EH (cell line): ENCODE data around the gene FREY1.

Experiments used
- DNase-seq: peaks from one replicate; pipeline ENCODE4 v3.0.0-alpha.2; 2015; ENCODE audit warnings: low read depth

FREY1 gene

GRCh38 chr11:45906965-45907611, at the start of gene FREY1:
FREY1 (minus strand) TSS chr11:45907271; CDS start chr11:45907245, 26 bp downstream.
- DNase-seq = no peak

GRCh38 chr11:45949992-45950407, 42.9 kb upstream of the FREY1 start:
- peak; percentile 18 for DNase-seq

GRCh38 chr11:45948356-45948755, 41.3 kb upstream of the FREY1 start:
- DNase-seq = no peak

GRCh38 chr11:45947885-45948284, 40.8 kb upstream of the FREY1 start:
- no peak for DNase-seq

- no peak for DNase-seq
Measured at GRCh38 chr11:45945397-45945999, 38.4 kb upstream of the FREY1 start.

DNA sequence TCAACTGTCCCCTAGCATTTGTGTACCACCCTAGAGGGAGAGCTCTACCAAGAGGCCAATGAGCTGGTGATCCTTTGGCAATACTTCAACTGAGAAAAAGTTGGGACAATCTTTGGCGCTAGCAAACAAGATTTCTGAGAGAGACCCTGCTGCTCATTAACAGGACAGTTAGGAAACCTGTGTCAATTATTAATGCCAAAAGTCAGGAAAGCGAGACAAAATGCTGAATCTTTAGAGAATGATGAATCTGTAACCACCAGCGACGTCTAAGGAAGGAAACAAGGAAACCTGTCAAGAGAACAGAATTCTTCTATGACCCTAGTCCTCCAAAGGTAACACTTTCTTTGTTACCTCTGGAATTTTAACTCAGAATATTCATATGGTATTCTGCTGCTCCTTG, 35.3 kb upstream of the FREY1 start:
- DNase-seq = no peak

DNA sequence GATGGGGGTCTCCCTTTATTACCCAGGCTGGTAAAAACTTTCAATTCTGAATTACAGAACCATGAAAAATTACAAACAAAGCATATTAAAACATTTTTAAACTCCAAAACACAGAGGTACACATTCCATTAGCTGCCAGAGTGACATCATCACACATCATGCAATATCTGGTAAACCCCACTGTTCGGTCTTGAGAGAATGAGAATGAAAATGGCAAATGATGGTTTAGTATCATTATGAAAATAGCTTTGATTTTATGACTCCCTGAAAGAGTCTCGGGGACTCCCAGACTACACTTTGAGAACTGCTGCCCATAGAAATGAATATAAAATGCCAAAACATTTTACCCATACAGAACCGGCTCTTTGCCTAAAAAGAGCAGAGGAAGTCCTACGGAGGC, 34.2 kb upstream of the FREY1 start:
- DNase-seq = no peak

- peak; percentile 25 for DNase-seq
Measured at GRCh38 chr11:45939836-45940235, 32.8 kb upstream of the FREY1 start.

- DNase-seq = no peak
Measured at GRCh38 chr11:45937916-45938315, 30.8 kb upstream of the FREY1 start.

GRCh38 chr11:45936511-45937054, 29.5 kb upstream of the FREY1 start:
- DNase-seq = no peak

- no peak for DNase-seq
Measured at GRCh38 chr11:45935349-45936064, 28.4 kb upstream of the FREY1 start.

DNA sequence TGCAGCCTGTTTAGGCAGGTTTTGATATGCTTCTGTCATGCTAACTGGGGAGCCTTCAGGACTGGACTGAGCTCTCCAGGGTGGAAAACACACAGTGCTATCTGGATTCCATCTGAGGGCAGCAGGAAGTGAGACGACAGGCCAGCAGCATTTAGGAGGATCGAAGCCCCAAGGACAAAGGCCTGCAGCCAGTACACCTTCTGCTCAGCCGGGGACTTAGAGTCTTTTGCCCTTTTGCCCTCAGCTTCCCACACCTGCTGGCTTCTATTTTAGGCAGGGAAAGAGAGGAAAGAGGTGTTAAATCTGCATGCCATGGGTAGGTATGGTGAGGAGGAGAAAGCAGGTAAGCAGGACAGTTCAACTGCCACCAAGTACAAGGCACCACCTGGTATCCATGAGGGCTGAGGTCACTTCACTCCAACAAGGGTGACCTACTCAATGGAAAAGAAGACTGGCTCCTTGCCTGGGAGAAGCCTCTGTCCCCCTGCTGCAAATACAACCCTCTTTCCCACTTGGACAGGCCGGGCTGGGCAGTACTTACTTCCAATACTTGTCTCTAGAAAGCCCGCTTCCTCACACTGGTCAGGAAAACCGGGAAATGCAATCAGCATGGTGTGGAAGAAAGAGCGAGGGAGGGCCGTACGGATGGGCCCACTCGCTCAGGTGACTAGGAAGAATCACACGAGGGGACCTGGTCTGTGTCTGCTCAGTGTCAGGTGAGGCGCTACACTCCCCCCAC, 27.7 kb upstream of the FREY1 start:
- DNase-seq = no peak

DNA sequence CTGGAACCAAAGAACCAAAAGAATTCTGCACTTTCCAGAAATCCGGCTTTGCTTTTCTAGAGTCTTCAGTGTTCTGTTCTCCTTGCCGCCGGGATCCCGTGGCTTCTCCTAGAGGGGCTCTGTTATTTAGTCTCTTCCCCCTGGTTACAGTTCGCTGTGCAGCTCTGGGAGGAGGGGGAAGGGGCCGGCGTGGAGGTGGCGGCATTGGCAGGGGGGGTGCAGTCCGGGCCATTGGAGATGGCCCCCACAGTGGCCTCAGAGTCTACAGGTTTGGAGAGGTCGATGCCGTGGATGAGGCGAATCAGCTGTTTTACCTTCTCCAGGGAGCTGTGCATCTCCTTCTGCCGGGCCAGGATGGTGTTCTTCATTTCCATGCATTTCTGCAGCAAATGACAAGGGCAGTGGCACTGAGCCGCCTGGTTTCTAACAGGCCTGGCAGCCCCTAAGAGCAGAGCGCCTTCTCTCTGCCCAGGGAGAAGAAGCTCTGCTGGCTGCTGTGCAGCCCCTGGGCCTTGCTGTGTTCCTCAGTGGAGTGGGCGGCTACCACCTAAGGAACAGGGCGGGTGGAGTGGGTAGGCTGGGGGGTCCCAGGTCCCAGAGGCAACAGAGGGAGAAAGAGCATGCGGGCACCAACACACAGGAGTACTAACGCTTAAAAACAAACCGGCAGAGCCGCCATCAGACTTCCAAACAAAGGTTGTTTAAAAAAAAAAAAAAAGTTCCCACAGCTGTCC, 26.9 kb upstream of the FREY1 start:
- DNase-seq = no peak

DNA sequence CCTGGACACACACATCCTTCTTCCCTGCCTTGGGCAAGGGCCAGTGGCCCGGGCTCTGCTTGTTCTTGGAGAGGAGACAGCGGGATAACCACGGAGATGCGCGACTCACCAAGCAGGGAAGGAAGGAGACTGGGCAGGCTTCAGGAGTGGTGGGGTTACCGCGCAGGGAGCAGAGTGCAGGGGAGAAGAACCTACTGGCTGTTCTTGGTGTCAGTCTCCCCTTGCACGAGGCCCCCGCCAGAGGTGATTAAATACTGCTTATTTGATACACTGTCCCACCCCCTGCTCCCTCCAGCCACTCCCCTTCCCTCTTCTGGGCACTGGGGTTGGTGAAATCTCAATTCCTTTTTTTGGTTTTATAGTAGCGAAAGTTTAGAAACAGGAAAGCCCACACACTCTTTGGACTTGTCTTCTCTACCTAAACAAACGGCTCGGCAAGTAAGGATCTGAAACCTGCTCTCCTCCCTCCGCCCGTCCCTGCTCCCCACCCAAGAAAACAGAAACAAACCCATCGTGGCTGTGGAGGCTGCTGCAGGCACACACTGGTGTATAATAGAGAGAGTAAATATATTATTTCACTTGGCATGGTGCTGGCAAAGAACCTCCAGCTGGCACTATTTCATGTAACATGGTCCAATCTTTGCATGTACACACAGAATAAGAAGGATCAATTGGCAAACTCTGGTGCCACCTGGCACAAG, 26.2 kb upstream of the FREY1 start:
- DNase-seq = peak; percentile 53

- no peak for DNase-seq
Measured at GRCh38 chr11:45932217-45932616, 25.1 kb upstream of the FREY1 start.

DNA sequence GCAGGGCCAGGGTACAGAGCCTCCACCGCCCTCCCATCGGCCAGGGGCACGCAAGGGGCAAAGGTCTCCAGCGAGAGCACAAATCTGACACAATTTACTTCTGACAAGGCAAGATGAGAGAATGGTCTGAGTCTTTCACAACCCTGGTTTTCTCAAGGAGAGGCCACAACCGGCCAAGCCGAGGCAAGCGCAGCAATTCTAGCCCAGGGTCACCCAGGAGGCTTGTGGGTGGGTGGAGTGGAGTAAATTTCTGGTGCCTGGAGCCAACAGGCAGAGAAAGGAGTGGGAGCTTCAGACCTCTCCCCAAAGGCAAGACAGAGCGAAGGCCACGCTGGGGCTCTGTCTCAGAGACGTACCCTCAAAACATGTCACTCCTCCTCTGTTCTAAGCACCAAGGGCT, 24.7 kb upstream of the FREY1 start:
- no peak for DNase-seq

- no peak for DNase-seq
Measured at GRCh38 chr11:45930951-45931570, 24.0 kb upstream of the FREY1 start.

GRCh38 chr11:45930031-45930794, 23.1 kb upstream of the FREY1 start:
- DNase-seq = no peak

- peak; percentile 23 for DNase-seq
Measured at GRCh38 chr11:45929486-45930030, 22.5 kb upstream of the FREY1 start.
